Lower lobe of right lung (tissue), 2 donors: ENCODE data around the gene HELZ2. TPM values are rescaled to one million over a fixed set of nuclear protein-coding genes. Genes with fewer than 3 reads are reported as not detected.

Source experiments
- ATAC-seq, 2 donors: fragments of 200-7000 bp; cut with Tn5 transposase; one replicate each; pipeline ENCODE4 v1.9.1; 2020 to 2022; ENCODE audit warnings: mild to moderate bottlenecking in 2 of 2, moderate library complexity in 2 of 2
- DNase-seq: peaks from one replicate; pipeline ENCODE4 v3.0.0-alpha.2; 2020
- H3K27ac ChIP-seq: fragments of 200-600 bp; one replicate; pipeline ENCODE4 v1.8.0; 2022
- H3K27me3 ChIP-seq: fragments of 200-600 bp; one replicate; pipeline ENCODE4 v1.8.0; 2022; ENCODE audit warnings: low read depth
- H3K36me3 ChIP-seq: fragments of 200-600 bp; one replicate; pipeline ENCODE4 v1.8.0; 2022; ENCODE audit warnings: mild to moderate bottlenecking
- H3K4me1 ChIP-seq: fragments of 200-600 bp; one replicate; pipeline ENCODE4 v1.8.0; 2022
- H3K4me3 ChIP-seq: fragments of 200-600 bp; one replicate; pipeline ENCODE4 v1.8.0; 2022; ENCODE audit warnings: mild to moderate bottlenecking
- H3K9me3 ChIP-seq: fragments of 200-600 bp; one replicate; pipeline ENCODE4 v1.8.0; 2022
- intact Hi-C: fragments of 100-400 bp; cut with DNase I; formaldehyde crosslinking; loops from one replicate; pipeline ENCODE4 v1.11.0; 2022
- total RNA-seq: library from RNA; stranded (reverse); fragmentation: NEBNext Ultra II Directional; extraction: Animal tissue kit (Norgen Biotek cat#: 25700); gene quantifications from one replicate; pipeline ENCODE4 v1.2.1, GENCODE V29; 2021
- TF ChIP-seq, protein P1 (sequence below): fragments of 200-600 bp; IDR thresholded peaks from one replicate; pipeline ENCODE4 v1.8.0; 2022; ENCODE audit warnings: antibody characterized with exemption, mild to moderate bottlenecking
- donor health status: DM: no; HTN: yes; CAD: no; lungs with severe emphysema.

Gene HELZ2
- total RNA-seq, 1 donor from 2014 or later, result 59.6 TPM

DNA sequence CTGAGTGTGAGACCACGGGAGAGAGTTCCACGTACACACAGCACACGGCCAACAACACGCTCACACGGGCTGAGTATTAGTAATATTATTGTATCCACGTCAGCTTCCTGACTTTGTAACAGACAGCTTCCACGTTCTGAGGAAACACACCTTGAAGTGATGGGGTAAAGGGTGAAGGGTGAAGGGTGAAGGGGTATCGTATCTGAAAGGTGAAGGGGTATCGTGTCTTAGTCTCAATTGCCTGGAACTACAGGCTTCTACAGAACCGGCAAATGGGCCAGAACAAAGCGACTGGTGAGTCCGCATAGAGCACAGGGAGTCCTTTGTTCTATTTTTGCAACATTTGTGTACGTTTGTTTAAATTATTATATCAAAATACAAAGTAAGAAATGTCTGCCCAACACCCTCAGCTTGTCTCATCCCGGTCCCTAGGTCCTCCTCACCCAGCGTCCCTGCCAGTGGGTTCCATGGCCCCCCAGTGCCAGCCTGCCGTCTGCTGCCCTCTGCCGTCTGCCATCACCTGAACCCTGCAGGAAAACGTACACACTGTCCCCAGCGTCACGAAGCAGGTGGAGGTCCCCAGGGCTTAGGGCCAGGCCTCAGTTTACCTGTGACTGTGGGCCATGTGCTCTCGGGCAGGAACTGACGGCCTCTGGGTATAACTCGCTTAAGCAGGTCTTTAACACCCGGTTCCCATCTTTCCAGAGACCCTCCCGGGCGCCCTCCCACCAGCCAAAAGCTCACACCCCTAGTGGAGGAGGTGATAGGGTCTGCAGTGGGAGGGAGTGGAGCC lies 4.4 kb upstream of the HELZ2 start:
- TF ChIP-seq, protein P1, sequence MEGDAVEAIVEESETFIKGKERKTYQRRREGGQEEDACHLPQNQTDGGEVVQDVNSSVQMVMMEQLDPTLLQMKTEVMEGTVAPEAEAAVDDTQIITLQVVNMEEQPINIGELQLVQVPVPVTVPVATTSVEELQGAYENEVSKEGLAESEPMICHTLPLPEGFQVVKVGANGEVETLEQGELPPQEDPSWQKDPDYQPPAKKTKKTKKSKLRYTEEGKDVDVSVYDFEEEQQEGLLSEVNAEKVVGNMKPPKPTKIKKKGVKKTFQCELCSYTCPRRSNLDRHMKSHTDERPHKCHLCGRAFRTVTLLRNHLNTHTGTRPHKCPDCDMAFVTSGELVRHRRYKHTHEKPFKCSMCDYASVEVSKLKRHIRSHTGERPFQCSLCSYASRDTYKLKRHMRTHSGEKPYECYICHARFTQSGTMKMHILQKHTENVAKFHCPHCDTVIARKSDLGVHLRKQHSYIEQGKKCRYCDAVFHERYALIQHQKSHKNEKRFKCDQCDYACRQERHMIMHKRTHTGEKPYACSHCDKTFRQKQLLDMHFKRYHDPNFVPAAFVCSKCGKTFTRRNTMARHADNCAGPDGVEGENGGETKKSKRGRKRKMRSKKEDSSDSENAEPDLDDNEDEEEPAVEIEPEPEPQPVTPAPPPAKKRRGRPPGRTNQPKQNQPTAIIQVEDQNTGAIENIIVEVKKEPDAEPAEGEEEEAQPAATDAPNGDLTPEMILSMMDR, result no peak
- ATAC-seq (no peak), DNase-seq (no peak)
- Histone ChIP-seq H3K4me3 (no peak overlapping the region), H3K27ac (no peak overlapping the region), H3K9me3 (no peaks in the 10 kb centered on the region), H3K4me1 (peaks cover 7% of the 10 kb centered on the region), H3K27me3 (peaks cover 8% of the 10 kb centered on the region), H3K36me3 (no peaks in the 10 kb centered on the region)
- intact Hi-C loops, result no loop called here

DNA sequence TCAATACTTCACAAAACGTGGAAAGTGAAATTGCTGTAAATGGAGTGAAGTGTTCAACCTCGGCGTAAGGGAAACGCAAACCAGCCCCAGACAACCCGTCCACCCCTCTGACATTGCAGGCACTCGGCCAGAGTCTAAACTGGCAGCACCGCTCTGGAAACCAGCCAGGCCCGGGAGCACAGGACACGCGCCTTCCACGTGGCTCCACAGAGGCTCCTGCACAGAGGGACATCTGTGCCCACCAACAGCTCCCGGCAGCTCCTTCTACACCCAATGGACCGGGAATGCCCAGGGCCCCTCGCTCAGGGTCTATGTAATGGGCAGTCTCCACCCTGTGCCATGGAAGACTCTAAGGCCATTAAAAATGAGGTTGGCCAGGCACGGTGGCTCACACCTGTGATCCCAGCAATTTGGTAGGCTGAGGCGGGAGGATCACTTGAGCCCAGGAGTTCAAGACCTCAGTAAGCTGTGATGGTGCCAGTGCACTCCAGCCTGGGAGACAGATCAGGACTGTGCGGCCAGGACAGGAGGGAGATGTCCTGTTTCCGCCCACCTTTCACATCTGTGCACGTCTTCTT lies 3.4 kb upstream of the HELZ2 start:
- ATAC-seq, result no peak
- Histone ChIP-seq H3K36me3 (peaks cover 5% of the 10 kb centered on the region), H3K4me3 (no peak overlapping the region), H3K27ac (no peak overlapping the region), H3K27me3 (peaks cover 8% of the 10 kb centered on the region), H3K9me3 (no peaks in the 10 kb centered on the region), H3K4me1 (peaks cover 17% of the 10 kb centered on the region)
- TF ChIP-seq, protein P1, result no peak
- intact Hi-C loops, result no loop called here
- DNase-seq, result no peak

DNA sequence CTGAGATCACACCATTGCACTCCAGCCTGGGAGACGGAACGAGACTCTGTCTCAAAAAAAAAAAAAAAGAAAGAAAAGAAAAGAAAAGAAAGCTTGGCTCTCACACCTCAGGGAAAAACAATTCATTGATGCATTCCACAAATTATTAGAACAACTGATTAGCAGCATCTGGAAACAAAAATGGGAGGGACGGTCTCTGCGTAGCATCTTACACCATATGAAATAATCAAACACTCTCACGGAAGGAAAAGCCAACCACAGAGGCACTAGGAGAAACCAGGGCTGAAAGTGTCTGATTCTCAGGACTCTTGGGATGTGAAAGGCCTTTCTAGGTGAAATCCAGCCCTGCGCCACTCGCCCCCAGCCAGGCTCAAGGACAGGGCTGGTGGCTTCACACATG lies 2.3 kb upstream of the HELZ2 start:
- H3K4me3 ChIP-seq, result no peak overlapping the region
- H3K9me3 ChIP-seq, result no peaks in the 10 kb centered on the region
- intact Hi-C loops, result no loop called here
- H3K4me1 ChIP-seq, result peaks cover 17% of the 10 kb centered on the region
- H3K27ac ChIP-seq, result no peak overlapping the region
- ATAC-seq (no peak), DNase-seq (no peak)
- H3K27me3 ChIP-seq, result peaks cover 8% of the 10 kb centered on the region
- TF ChIP-seq, protein P1, result no peak
- H3K36me3 ChIP-seq, result peaks cover 12% of the 10 kb centered on the region

DNA sequence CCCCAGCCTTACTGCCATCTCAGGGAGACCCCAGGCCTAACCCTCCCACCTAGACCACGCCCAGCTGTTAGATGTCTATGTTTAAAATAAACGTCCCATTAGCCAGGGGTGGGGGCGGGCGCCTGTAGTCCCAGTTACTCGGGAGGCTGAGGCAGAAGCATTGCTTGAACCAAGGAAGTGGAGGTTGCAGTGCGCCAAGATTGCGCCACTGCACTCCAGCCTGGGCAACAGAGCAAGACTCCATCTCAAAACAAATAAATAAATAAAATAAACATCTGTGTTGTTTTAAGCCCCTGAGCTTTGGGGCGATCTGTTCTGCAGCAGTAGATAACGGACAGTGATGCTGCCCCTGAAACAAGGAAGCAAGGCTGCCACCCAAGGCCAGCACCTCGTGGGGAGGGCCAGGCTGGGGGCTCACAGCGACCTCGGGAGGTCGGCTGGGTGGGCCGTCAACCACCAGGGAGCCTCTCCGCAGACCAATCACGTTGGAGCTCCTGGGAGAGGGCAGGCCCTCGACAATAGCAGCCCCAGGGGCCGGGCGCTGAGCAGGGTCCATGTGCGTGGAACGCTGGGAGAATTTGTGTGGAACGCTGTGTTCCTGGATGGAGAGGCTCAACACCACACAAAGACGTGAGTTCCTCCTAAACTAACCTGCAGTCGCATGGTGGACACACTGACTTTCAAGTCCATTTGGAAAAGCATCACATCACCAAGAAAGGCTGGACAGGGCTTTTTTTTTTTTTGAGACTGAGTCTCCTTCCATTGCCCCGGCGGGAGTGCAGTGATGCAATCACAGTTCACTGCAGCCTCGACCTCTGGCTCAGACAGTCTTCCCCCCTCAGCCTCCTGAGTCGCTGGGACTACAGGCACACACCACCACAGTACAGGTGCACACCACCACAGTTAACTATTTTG lies 1.0 kb upstream of the HELZ2 start:
- intact Hi-C loops, result no loop called here

DNA sequence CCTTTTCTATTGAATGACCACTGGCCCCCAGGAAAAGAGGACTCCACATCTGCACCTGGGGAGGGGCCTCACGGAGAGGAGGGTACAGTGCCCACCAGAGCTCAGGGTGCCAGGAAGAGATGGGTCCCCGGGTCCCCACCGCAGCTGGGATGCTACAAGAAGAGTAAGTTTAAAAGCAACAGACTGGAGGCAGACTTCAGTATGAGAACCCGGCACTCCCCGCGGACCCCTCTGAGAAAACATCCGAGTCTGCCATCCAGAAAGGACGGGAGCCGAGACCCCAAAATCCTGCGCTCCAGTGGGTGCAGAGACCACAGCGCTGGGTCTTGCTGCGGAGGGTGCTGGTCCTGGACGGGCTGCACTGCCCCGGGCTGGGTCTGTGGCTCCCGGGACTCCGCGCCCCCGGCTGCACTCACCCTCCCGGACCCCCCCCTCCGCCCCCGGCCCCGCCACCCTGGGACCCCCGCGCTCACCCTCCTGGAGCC lies 350 bp downstream of the HELZ2 start:
- Histone ChIP-seq H3K36me3 (peaks cover 12% of the 10 kb centered on the region), H3K4me3 (peak overlapping the region; percentile 86), H3K27me3 (no peaks in the 10 kb centered on the region), H3K27ac (peak overlapping the region; percentile 94), H3K9me3 (no peaks in the 10 kb centered on the region), H3K4me1 (peaks cover 24% of the 10 kb centered on the region)
- TF ChIP-seq, protein P1, result no peak
- no peak for DNase-seq
- ATAC-seq, result peak; percentile 52 to 57
- intact Hi-C loops, result no loop called here

More for the DNA sequence above, 1.0 kb upstream of the HELZ2 start:
- TF ChIP-seq, protein P1, result no peak
- peak overlapping the region; percentile 94 for H3K27ac ChIP-seq
- no peaks in the 10 kb centered on the region for H3K9me3 ChIP-seq
- H3K4me1 ChIP-seq, result peaks cover 17% of the 10 kb centered on the region
- H3K36me3 ChIP-seq, result peaks cover 12% of the 10 kb centered on the region
- H3K27me3 ChIP-seq, result peaks cover 8% of the 10 kb centered on the region
- peak overlapping the region; percentile 86 for H3K4me3 ChIP-seq
- ATAC-seq, result no peak
- no peak for DNase-seq
